Embryonic facial prominence (tissue), 1 donor: ENCODE measurements around the gene SLC24A4.

ENCODE experiments used
- DNase-seq: peaks from one replicate; pipeline ENCODE4 v3.0.0-alpha.2; 2016; ENCODE audit errors: extremely low spot score

SLC24A4 gene

DNA sequence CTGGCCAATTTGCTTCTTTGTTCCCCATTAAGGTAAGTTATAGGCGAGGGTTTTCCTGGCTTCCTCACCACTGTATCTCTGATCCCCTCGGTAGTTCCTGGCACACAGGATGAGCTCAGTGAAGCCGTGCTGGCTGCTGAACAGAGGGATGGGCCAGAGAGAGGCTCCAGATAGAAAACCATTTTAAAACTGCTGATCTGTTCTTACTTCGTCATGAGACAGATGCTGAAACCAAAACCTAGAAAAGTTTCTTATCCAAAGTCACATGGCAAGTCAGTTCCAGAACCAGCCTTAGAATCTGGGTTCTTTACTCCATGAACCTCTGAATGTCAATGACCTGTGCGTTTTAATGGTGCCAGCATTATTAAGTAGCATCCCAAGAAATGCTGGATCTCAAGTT is 114.3 kb downstream of the SLC24A4 start:
- DNase-seq, result no peak

DNA sequence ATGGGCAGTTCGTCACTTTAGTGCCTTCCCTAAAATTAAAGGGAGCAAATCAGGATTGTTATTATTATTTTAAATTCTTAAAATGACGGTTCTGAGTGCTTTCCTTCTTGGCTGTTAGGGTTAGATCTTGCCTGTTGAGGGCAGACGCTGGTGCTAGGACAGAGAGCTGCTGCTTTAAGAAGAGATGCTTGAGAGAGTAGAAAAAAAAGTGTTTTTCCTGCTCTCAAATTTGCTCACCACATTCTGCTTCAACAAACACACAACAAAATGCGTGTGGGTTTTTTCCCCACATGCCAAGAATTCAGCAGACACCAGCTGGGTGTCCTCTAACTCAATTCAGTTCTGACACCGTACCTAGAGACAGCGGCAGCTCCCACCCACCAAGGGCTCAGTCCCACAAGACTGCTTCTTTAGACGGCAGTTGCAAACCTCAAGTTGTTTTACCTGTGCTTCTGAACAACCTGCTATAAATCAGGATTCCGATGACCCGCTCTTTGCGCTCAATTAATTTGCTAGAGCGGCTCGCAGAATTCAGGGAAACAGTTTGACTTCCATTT is 114.8 kb downstream of the SLC24A4 start:
- DNase-seq, result no peak

DNA sequence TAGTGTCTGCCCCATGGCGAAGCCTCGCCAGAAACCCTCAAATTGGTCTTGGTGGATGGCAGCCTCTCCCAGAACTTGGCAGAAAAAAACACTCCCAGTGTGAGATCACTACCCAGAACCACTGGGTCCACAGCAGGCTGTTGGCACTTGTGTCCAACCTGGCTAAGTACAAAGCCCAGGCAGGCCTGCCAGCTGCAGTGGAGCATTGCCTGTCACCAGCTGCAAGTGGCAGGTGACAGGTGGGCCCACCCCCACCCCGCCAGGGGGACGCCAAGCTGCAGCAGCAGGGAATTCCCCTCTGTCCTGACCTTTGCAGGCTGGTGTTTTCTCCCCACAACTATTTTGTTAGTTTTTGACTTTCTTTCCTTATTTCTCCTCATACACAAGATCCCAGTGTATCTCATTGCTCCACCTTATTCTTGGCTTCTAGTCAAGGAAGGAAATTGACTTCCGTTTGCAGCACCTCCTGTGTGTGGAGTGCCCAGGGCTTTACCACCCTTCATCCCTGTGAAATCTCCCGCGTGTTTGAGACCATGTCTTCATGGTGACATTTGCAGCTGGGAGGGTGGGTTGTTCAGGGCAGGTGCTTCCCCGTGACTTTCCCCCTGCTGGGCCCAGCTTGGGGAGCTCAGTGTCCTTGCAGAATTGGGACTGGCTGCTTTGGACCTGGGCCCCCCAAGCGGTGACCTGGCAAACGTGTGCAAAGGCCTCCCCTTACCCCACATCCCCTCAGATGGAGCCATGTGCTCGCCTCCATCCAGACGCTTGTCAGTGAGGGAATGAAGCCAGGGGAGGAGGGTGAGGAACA is 116.8 kb downstream of the SLC24A4 start:
- DNase-seq, result no peak

DNA sequence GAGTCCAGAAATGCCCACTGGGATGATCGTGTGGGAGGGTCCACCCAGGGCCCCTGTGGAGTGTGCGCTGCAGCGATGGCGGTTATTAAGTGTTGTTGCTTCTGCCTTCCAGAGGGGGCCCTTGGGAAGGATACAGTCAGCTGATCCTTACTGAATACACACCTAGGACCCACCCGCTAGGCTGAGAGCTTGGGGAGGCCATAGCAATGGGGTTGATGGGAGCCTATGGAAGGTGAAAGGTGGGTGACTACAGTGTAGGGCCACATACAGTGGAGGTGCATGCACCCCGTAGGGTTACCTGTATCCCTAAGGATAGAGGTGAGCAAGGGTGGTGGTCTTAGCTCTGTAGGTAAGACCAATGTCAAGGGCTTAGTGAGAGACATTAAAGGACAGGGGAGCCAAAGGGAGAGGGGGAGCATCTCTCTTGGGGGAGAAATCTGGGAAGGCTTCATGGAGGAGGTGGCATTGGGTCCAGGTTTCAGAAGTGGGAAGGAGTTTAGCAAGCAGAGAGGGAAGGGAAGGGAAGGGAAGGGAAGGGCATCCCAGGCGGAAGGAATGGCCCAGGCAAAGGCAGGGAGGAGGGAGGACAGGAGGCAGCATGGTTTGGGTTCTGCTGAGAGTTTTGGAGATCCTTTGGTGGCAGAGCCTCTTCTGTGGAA is 117.5 kb downstream of the SLC24A4 start:
- DNase-seq, result no peak

DNA sequence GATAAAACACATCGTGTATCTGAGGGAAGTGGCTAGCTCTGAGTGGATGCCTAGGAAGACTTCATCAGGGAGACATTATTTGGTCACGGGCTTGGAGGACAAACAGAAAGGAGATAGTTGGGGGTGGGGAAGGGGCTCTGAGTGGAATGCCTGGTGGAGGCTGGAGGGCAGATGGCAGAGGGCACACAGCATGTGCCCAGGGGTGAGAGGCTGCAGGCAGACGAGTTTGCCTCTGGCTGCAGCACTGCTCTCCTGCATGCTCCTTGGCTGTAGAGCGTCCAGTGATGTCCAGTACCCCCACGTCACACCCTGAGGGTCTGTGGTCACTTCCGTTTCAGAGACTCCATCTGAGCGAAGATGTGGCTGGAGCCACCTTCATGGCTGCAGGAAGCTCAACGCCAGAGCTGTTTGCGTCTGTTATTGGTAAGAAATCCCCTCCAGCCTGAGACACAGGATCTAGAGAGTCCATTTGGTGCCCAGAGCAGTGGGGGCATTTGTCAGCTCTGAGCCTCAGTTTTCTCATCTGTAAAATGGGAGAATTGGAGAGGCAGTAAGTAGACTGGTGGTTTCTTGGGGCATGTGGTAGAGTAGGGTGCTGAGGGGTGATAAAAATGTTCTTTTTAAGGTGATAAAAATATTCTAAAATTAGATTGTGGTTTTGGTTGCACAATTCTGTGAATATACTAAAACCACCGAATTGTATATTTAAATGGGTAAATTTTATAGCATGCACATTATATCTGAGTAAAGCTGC is 119.0 kb downstream of the SLC24A4 start:
- DNase-seq, result no peak

DNA sequence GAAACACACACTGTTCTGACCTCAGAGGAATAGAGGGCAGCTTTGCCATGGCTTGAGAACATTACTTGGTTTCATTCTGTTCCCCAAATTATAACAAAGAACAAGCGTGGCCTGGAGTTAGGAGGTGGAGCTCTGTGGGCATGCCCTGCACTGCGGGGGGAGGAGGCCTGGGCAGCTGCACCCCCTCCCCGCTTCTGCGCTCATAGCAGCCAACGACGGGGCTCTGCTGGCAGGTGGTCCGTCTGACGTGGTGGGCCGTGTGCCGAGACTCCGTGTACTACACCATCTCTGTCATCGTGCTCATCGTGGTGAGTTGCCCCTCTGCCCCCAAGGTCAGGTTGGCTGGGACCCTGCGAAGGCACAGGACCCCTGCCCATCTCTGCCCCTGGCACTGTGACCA is 120.2 kb downstream of the SLC24A4 start:
- DNase-seq, result no peak

DNA sequence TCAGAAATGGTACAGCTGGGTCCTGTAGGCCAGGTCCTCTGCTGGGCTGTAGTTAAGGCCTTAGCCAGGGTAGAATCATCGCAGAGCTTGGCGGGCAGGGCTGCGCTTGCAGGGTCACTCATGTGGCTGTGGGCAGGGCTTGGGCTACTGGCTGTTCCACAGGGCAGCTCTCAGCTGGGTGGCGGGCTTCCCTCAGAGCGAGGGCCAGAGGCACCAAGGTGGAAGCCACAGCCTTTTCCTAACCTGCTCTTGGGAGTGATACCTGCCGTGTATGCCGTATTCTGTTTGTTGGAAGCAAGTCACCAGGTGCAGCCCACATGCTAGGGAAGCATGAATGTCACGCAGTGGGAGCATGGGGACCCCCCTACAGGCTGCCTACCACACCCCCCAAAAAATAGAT is 120.8 kb downstream of the SLC24A4 start:
- no peak for DNase-seq

DNA sequence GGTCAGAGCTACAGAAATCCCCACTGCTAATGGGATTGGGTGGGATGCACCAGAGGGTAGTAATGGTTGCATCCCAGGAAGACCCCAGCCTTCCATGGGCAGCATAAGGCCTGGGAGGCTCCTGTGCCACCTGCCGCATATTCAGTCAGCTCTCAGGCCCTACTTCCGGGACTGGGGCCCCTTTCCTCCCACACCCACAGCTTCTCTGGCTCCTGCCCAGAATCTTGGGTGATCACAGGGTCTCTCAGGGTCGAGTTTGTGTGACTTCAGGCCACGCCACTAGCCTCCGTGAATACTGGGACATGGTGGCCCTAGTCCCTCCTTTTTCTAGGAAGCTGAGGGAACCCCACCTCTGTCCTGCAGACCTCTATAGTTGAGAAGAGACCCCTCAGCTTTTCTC is 123.8 kb downstream of the SLC24A4 start:
- DNase-seq, result no peak

DNA sequence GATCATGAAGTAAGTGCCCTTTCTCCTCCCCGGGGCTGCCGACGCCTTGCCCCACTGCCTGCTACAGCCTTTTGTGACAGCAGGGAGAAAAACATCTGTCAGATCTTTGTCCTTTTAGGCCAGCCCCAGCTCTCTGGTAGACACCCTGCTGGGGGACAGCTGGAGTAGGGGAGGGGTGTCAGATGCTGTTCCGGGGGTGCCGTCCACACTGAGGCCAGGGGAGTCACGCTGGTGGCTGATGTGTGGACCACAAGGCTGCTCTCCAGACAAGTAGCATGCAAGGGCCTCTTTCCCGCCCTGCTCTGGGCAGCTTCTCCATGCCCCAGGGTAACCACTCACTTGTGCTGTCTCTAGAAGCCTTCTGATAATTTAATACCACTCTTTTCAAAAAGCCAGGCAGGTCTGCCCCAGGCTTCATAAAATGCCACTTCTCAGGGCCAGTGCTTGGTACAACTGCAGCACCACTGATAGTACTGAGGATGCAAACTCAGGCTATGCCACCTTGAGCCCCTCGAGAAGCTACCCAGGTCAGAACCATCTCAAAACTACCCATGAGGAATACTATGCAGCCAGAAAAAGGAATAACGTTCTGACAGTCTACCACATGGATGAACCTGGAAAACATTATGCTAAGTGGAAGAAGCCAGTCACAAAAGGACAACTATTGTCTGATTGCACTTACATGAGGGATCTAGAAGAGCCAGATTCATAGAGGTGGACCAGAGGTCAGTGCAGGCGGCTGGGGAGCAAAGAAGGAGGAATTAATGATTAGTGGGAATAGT is 124.6 kb downstream of the SLC24A4 start:
- no peak for DNase-seq

DNA sequence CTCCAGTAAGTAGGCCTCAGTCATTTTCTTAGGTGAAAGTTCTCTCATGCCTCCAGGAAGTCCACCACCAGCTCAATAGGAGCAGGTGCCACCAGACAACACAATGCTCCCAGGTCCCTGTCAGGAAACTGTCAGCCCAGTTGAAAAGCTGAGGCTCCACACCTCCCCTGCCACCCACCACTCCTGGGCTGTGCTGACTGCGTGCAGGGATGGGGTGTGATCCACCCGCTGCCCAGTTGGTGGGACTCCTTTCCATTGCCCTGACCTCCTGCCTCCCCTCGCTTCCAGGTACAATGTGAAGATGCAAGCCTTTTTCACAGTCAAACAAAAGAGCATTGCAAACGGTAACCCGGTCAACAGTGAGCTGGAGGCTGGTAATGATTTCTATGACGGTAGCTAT is 125.8 kb downstream of the SLC24A4 start:
- no peak for DNase-seq

DNA sequence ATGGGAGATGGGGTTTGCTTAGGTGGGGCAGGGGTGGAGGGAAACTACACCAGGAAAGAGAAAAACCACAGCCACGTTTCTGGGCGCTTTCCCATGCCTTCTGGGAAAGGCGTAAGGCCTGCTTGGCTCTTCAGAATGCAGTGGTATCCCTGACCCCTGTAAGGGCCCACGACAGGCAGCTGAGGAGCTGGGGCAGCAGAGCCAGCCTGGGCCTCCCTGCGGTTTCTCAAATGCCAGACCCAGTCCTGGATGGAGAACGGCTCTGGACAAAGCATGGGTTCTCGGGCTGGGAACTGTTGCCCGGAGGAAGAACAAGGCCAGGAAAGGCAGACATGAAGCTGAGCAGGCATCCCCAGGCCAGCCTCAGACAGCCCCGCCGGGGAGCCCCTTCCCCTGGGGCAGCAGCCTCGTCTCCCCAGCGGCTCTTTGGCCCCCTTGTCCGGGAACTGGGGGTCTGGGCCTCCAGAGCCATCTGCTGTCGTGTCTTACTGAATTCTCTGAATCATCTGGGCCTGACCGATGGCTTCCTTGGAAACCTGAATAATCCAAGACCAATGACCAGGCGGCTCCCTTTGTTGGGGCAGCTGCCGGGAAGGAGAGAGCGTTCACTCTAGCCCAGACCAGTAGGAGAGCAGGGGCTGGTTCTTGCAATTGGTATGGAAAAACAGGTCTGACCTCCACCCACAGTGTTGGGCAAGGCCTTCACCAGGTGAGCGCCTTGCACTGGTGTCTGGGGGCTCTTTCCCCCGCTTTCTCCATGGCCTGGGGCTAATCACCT is 126.6 kb downstream of the SLC24A4 start:
- no peak for DNase-seq

DNA sequence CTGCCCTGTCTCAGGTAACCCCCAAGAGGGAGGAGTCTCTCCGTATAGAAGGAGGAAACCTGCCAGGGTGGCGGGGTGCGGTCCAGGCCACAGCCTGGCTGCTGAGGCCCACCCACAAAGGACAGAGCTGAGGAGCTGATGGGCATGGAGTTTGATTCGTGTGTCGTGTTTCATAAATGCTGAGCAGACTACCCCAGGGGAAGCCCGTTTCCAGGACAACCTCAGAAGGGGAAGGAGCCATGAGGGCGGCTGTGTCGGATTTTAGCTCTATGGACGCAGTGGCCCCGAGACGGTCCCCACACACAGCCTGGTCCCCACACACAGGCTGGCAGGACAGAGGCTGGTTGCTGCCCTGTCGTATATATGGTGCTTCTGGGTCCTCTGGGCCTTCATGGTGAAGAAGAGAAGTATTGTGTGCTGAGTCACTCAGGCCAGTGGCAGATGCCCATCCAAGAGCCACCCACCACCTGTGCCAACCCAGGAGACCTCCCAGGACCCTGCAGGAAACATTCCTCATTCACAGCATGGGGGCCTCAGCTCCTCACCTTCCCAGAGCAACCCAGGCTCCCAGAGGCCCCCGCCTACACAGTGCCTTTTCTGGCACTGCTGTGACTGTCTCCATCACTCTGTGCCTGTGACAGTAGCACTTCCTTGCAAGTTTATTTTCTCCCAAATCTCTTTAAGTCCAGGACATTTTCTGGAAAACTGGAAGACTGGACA is 127.5 kb downstream of the SLC24A4 start:
- DNase-seq, result no peak

DNA sequence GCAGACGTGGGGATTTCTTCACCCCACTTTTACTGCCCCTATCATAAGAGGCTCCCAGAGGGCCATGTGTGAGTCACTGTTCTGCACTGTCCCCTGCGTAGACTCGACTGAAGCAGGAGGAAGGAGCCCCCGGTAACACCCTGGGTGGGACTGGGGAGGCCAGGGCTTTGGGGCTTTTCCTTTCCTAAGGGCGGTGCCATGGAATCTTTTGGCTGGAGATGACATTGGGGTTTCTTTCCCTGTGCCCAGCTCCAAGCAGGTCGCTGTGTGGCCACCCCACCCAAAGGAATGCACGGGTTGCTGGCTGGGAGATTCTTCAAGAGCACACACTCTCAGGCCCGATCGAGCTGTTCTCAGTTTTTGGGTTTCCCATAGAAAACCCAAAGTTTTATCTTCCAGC is 128.3 kb downstream of the SLC24A4 start:
- no peak for DNase-seq

DNA sequence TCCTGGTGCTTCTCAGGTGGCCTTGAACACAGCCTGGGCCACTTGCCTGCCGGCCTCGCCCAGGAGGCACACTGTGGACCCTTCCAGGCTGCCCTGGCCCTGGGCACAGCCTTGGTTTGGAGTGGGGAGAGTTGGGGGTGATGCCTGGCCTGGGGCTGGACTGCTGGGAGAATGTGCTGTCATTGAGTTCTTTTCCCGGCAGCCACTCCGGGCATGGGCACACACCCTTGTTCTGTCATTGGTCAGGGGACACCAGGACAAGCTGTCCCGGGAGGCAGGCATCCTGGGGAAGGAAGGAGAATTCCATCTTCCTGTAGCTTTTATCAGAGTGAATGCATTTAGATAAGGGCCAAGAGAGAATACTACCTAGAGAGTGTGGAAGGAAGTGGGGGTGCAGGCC is 128.8 kb downstream of the SLC24A4 start:
- no peak for DNase-seq

DNA sequence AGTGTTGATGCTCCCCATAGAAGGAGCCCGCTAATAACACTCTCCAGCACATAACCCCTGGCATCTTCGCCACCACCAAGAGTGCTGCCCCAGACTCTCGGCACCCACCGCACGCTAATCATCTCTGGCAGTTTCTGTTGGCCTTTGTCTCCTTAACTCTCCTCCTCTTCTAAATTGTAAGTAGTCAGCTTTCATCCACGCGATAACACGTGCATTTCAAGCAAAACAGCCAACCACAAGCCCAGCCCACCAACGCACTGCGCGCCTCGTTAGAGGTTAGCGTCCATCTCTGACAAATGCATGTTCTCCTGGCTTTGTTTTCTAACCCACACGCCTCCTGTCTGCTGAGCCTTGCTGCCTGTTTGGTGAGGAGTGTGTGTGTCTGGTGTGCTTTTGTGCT is 129.5 kb downstream of the SLC24A4 start:
- DNase-seq, result no peak

DNA sequence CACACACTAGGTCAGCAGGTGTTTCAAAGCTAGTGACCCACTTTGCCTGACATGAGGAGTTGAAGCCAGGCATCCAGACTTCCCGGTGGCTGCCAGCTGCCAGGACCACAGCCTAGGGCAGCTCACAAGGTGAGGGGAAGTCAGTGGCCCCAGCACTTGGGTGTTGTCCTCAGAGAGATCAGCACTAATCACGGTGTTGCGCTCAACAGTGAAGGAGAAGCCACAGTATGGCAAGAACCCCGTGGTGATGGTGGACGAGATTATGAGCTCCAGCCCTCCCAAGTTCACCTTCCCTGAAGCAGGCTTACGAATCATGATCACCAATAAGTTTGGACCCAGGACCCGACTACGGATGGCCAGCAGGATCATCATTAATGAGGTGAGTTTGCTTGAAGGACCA is 130.7 kb downstream of the SLC24A4 start:
- no peak for DNase-seq

DNA sequence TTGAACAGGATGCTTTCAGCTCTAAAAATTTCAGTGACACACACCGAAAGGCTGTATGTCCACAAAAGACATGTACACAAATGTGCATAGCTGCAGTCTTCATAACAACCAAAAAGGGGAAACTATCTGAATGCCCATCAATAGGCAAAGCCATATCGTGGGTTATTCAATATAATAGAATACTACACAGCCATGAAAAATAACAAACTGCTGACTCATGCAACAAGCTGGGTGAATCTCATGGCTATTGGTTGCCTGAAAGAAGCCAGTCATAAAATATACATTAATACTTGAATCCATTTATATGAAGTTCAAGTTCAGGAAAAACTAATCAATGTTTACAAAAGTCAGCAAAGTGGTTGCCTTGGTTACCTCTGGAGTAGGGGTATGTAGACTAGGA is 132.3 kb downstream of the SLC24A4 start:
- DNase-seq, result no peak

DNA sequence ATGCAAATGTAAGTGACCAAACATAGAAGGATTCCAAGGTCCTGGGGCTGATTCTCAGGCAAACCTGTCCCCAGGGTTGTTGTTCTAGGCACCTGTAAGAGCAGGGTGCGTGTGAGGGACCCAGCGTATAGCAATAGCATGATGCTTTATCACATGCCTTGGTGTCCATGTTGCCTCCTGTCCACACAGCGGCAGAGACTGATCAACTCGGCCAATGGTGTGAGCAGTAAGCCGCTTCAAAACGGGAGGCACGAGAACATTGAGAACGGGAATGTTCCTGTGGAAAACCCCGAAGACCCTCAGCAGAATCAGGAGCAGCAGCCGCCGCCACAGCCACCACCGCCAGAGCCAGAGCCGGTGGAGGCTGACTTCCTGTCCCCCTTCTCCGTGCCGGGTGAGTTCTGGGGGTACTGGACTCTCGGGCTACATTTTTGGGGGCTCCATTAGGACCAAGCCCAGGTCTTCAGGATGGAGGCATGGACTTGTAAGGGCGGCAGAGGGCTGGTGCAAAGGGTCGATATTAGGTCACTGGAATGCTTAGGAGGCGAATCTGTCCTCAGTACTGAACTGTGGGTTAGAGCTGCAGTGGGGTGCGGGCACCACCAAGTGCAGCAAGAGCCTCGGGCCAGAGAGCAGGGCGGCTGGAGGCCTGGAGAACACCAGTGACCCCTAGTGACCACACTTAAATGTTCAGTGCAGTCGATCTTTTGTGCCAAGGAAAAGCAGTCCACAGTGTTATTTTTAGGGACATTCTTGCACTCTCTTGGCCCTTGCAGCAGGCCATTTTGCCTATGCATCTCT is 133.4 kb downstream of the SLC24A4 start:
- DNase-seq, result no peak

DNA sequence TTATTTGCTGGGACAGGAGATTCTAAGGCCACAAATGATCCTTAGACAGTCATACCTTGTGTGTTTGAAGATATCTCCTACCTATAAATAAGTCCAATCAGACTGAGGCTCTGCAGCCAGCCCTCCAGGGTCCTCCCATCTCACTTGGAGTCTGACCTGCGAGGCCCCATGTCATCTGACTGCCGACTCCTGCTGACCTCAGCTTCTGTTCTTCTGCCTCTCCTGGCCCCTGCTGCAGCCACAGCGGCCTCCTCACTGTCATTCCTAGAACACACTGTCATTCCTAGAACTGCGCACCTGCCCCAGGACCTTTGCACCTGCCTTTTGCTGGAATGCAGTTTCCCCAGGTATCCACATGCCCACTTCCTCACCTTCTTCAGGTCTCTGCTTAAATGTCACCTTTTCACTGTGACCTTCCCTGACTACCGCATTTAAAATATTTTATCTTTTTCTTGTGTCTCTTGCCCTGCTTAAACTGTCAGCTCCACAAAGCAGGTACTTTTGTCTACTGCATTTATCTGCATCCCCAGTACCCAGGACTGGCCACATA is 134.1 kb downstream of the SLC24A4 start:
- DNase-seq, result no peak
